Lower lobe of right lung (tissue), 2 donors: ENCODE data around the gene FMN1. TPM values are rescaled to one million over a fixed set of nuclear protein-coding genes. Genes with fewer than 3 reads are reported as not detected.
A peak's percentile ranks its signal among the peaks of the same experiment; 100 is the strongest.

Experiments used
- ATAC-seq, 2 donors: fragments of 200-7000 bp; cut with Tn5 transposase; one replicate each; pipeline ENCODE4 v1.9.1; 2020 to 2022; ENCODE audit warnings: mild to moderate bottlenecking in 2 of 2, moderate library complexity in 2 of 2
- DNase-seq: peaks from one replicate; pipeline ENCODE4 v3.0.0-alpha.2; 2020
- H3K27ac ChIP-seq: fragments of 200-600 bp; one replicate; pipeline ENCODE4 v1.8.0; 2022
- H3K27me3 ChIP-seq: fragments of 200-600 bp; one replicate; pipeline ENCODE4 v1.8.0; 2022; ENCODE audit warnings: low read depth
- H3K36me3 ChIP-seq: fragments of 200-600 bp; one replicate; pipeline ENCODE4 v1.8.0; 2022; ENCODE audit warnings: mild to moderate bottlenecking
- H3K4me1 ChIP-seq: fragments of 200-600 bp; one replicate; pipeline ENCODE4 v1.8.0; 2022
- H3K4me3 ChIP-seq: fragments of 200-600 bp; one replicate; pipeline ENCODE4 v1.8.0; 2022; ENCODE audit warnings: mild to moderate bottlenecking
- H3K9me3 ChIP-seq: fragments of 200-600 bp; one replicate; pipeline ENCODE4 v1.8.0; 2022
- intact Hi-C: fragments of 100-400 bp; cut with DNase I; formaldehyde crosslinking; loops from one replicate; pipeline ENCODE4 v1.11.0; 2022
- total RNA-seq: library from RNA; stranded (reverse); fragmentation: NEBNext Ultra II Directional; extraction: Animal tissue kit (Norgen Biotek cat#: 25700); gene quantifications from one replicate; pipeline ENCODE4 v1.2.1, GENCODE V29; 2021
- TF ChIP-seq, protein P1 (sequence below): fragments of 200-600 bp; IDR thresholded peaks from one replicate; pipeline ENCODE4 v1.8.0; 2022; ENCODE audit warnings: antibody characterized with exemption, mild to moderate bottlenecking
- donor health status: DM: no; HTN: yes; CAD: no; lungs with severe emphysema.

FMN1 gene
- total RNA-seq, 1 donor from 2014 or later, result 38.8 TPM

DNA sequence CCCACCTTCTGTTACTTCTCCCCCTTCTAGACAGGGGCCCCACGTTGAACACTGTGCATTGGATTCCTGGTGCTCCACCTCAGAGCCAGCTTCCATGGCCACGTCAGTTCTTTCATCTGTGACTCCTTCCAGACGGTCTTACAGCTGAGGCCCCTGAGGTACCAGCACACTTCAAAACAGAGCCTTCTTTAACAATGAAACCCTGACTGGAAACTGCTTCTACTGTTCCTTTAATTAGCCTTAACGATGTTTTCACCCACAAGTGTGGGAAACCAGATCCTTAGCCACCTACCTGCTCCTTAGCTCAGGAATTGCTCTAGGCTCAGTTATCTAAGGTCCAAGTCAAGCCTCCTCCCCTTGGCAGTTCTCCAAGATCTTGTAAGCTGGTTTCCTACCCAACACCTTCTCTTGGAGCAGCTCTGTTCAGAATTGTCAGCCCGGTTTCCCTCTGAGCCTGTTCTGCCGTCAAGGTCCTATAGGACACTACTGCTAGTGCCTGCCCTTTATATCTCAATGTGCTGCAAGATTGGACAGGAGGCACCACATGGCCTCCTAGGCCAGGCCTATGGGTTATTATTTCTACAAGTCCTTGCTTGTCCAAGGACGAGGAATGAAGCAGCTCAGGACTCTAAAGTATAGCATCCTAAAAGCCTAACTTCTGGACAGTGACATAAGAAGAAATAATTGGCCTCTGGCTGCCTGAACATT, 80.7 kb downstream of the FMN1 start:
- Histone ChIP-seq H3K36me3 (no peaks in the 10 kb centered on the region), H3K27ac (peak overlapping the region; percentile 37), H3K9me3 (no peaks in the 10 kb centered on the region), H3K4me1 (no peaks in the 10 kb centered on the region), H3K27me3 (no peaks in the 10 kb centered on the region), H3K4me3 (no peak overlapping the region)
- intact Hi-C loops, result no loop called here
- TF ChIP-seq, protein P1, sequence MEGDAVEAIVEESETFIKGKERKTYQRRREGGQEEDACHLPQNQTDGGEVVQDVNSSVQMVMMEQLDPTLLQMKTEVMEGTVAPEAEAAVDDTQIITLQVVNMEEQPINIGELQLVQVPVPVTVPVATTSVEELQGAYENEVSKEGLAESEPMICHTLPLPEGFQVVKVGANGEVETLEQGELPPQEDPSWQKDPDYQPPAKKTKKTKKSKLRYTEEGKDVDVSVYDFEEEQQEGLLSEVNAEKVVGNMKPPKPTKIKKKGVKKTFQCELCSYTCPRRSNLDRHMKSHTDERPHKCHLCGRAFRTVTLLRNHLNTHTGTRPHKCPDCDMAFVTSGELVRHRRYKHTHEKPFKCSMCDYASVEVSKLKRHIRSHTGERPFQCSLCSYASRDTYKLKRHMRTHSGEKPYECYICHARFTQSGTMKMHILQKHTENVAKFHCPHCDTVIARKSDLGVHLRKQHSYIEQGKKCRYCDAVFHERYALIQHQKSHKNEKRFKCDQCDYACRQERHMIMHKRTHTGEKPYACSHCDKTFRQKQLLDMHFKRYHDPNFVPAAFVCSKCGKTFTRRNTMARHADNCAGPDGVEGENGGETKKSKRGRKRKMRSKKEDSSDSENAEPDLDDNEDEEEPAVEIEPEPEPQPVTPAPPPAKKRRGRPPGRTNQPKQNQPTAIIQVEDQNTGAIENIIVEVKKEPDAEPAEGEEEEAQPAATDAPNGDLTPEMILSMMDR, result no peak
- DNase-seq, result no peak
- ATAC-seq, result no peak

DNA sequence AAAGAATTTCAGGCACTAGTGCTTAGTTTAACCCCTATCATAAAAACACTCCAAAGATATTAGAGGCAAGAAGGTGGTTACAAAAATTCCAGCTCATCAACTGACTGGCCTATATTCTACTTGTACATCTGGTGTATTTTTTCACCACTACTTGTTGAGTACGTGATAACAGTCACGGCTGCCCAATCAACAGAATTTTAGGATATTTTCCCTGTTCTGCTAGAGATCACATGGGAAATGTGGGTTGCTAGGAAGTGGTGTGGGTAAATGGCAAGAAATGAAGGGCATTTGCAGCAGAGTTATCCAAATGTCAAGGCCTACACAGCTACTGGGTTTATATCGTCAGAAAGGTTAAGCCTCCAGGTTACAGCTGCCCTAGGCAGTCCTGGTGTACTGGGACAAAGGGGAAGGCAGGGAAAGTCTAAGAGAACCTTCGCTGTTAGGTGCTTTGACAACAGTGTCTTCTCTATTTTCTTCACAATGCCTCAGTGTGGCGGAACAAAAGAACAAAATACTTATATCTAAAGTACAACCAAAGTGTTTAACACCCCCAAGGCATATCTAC, 81.9 kb downstream of the FMN1 start:
- TF ChIP-seq, protein P1, result no peak
- H3K4me3 ChIP-seq, result no peak overlapping the region
- H3K9me3 ChIP-seq, result no peaks in the 10 kb centered on the region
- H3K36me3 ChIP-seq, result no peaks in the 10 kb centered on the region
- DNase-seq (no peak), ATAC-seq (no peak)
- H3K27me3 ChIP-seq, result no peaks in the 10 kb centered on the region
- H3K4me1 ChIP-seq, result no peaks in the 10 kb centered on the region
- intact Hi-C loops, result no loop called here
- H3K27ac ChIP-seq, result no peak overlapping the region

DNA sequence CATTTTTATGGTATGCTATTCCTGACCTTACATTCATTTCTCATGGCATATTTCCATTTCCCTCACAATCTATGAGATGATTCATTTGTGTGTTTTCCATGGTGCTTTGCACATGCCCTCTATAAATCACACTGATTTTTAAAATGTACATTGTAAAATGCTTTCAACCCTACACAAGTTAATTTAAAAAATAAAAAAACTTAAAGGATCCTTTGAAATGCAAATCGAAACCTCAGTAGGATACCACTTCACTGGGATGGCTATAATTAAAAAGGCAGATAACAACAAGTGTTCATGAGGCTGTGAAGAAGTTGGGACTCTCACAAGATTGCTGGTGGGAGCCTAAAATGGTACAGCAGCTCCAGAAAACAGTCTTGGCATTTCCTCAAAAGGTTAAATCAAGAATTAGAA, 83.5 kb downstream of the FMN1 start:
- Histone ChIP-seq H3K27ac (no peak overlapping the region), H3K4me3 (no peak overlapping the region), H3K4me1 (no peaks in the 10 kb centered on the region), H3K27me3 (no peaks in the 10 kb centered on the region), H3K36me3 (no peaks in the 10 kb centered on the region), H3K9me3 (no peaks in the 10 kb centered on the region)
- intact Hi-C loops, result no loop called here
- DNase-seq (no peak), ATAC-seq (no peak)
- TF ChIP-seq, protein P1, result no peak

DNA sequence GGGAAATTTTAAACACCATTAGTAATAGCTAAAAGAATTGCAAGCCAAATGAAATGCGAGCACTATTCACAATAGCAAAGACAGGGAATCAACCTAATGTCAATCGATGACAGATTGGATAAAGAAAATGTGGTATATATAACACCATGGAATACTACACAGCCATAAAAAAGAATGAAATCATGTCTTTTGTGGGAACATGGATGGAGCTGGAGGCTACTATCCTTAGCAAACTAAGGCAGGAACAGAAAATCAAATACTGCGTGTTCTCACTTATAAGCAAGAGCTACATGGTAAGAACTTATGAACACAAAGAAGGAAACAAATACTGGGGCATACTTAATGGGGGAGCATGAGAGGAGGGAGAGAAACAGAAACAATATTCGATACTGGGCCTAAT, 85.2 kb downstream of the FMN1 start:
- intact Hi-C loops, result no loop called here
- Histone ChIP-seq H3K4me3 (no peak overlapping the region), H3K27ac (no peak overlapping the region), H3K36me3 (no peaks in the 10 kb centered on the region), H3K9me3 (no peaks in the 10 kb centered on the region), H3K4me1 (no peaks in the 10 kb centered on the region), H3K27me3 (no peaks in the 10 kb centered on the region)
- ATAC-seq (no peak), DNase-seq (no peak)
- TF ChIP-seq, protein P1, result no peak

DNA sequence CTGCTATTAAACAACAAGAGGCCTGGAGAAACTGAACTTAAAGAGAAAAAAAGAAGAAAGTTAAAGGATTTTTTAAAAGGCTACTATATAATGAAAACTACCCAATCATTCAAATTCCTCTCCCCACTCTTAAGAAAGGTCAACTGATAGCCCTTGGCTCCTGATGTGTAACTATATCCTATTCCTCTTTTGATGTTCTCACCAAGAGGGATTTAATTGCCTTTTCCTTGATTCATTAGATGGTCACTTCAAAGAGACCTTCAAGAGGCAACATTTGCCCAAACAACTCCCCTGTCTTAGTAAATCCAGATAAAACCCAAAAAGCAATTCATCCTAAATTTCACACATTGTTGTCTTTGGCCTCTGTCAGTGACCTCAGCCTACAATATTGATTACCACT, 86.0 kb downstream of the FMN1 start:
- Histone ChIP-seq H3K9me3 (no peaks in the 10 kb centered on the region), H3K4me3 (no peak overlapping the region), H3K4me1 (no peaks in the 10 kb centered on the region), H3K27me3 (no peaks in the 10 kb centered on the region), H3K36me3 (no peaks in the 10 kb centered on the region), H3K27ac (no peak overlapping the region)
- TF ChIP-seq, protein P1, result no peak
- no peak for ATAC-seq
- intact Hi-C loops, result no loop called here
- DNase-seq, result no peak
